ENCODE results near the gene LPP. TPM values are rescaled to one million over a fixed set of nuclear protein-coding genes. Genes with fewer than 3 reads are reported as not detected.
"Not testable (repeated sequence)": the region's sequence is repeated elsewhere in the genome, so short reads cannot be mapped to it uniquely, and the experiment has no call there.

The LPP gene
- total RNA-seq, 1 donor from 2014 or later = 26.3 TPM

GRCh38 chr3:188617988-188618701 is 464.2 kb downstream of the LPP start:
- no peak for DNase-seq (ENCODE audit: low read depth)

- DNase-seq (ENCODE audit: low read depth) = no peak
Measured at GRCh38 chr3:188620752-188621151, 466.8 kb downstream of the LPP start.

- DNase-seq (ENCODE audit: low read depth) = peak; percentile 58
Measured at GRCh38 chr3:188624384-188624783, 470.4 kb downstream of the LPP start.

- DNase-seq (ENCODE audit: low read depth) = no peak
Measured at GRCh38 chr3:188624828-188625227, 470.9 kb downstream of the LPP start.

GRCh38 chr3:188627652-188628051 is 473.7 kb downstream of the LPP start:
- peak; percentile 58 for DNase-seq (ENCODE audit: low read depth)

- no peak for DNase-seq (ENCODE audit: low read depth)
Measured at GRCh38 chr3:188631291-188632010, 477.5 kb downstream of the LPP start.

GRCh38 chr3:188633206-188633605 is 479.2 kb downstream of the LPP start:
- DNase-seq (ENCODE audit: low read depth) = no peak

- DNase-seq (ENCODE audit: low read depth) = no peak
Measured at GRCh38 chr3:188634285-188634684, 480.3 kb downstream of the LPP start.

- no peak for DNase-seq (ENCODE audit: low read depth)
Measured at GRCh38 chr3:188635258-188636042, 481.5 kb downstream of the LPP start.

GRCh38 chr3:188636292-188636691 is 482.3 kb downstream of the LPP start:
- not testable (repeated sequence) for DNase-seq (ENCODE audit: low read depth)

- no peak for DNase-seq (ENCODE audit: low read depth)
Measured at GRCh38 chr3:188641076-188641475, 487.1 kb downstream of the LPP start.

GRCh38 chr3:188643736-188644135 is 489.8 kb downstream of the LPP start:
- DNase-seq (ENCODE audit: low read depth) = no peak

- DNase-seq (ENCODE audit: low read depth) = peak; percentile 30
Measured at GRCh38 chr3:188646592-188646991, 492.6 kb downstream of the LPP start.

GRCh38 chr3:188647237-188647636 is 493.3 kb downstream of the LPP start:
- no peak for DNase-seq (ENCODE audit: low read depth)

GRCh38 chr3:188649521-188649920 is 495.6 kb downstream of the LPP start:
- DNase-seq (ENCODE audit: low read depth) = no peak

GRCh38 chr3:188656196-188656982 is 502.4 kb downstream of the LPP start:
- DNase-seq (ENCODE audit: low read depth) = no peak

- no peak for DNase-seq (ENCODE audit: low read depth)
Measured at GRCh38 chr3:188658606-188659005, 504.6 kb downstream of the LPP start.

- DNase-seq (ENCODE audit: low read depth) = no peak
Measured at GRCh38 chr3:188659449-188660090, 505.6 kb downstream of the LPP start.

- no peak for DNase-seq (ENCODE audit: low read depth)
Measured at GRCh38 chr3:188660415-188660814, 506.5 kb downstream of the LPP start.

- DNase-seq (ENCODE audit: low read depth) = no peak
Measured at GRCh38 chr3:188661806-188662205, 507.8 kb downstream of the LPP start.

GRCh38 chr3:188662214-188662613 is 508.3 kb downstream of the LPP start:
- no peak for DNase-seq (ENCODE audit: low read depth)

Data from myocyte (in vitro differentiated cells).